GM21515 (cell line): ENCODE data around the gene CYB5A.

Experiments used
- ATAC-seq: cut with Tn5 transposase; IDR thresholded peaks from one replicate; pipeline ENCODE4 v1.9.1; 2021; ENCODE audit not compliant: unreplicated experiment

Gene CYB5A

DNA sequence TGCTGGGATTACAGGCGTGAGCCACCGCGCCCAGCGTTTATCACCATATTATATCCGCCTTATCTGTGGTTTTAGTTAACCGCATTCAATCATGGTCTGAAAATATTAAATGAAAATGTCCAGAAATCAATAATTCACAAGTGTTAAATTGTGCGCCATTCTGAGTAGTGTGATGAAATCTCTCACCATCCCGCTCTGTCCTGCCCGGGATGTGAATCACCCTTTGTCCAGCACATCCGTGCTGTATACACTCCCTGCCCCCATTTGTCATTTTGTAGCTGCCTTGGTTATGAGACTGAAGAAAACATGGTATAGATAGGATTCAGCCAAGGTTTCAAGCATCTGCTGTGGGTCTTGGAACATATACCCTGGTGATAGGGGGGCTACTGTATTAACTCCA, 72.7 kb downstream of the CYB5A start:
- ATAC-seq = no peak

DNA sequence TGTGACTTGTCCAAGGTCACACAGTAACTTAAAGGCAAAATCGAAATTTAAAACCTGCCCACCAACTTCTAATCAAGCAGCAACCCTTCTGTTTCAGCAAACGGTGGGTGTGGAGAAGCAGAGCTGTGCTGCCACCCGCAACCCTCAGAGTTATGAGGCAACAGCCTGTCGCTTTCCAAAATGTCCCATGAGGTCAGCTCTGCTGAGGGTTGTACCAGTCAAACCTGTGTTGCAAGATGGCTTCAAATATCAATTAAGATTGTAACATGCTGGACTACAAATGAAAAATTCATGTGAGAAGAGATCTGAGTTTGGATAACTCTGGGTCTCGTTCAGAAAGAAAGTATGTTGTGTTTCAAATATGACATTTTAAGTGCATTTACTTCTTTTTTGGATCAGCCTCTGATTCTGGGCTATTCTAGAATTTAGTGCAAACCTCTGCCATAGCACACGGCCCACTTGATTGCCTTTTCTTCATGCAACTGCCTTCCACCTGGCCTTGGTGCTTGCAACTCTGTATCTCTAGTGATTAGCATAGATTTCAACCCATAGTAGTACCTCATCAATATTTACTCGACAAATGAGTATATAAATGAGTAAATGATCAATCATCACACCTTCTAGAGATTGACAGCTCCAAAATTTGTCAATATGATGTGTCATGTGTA, 74.2 kb downstream of the CYB5A start:
- no peak for ATAC-seq

DNA sequence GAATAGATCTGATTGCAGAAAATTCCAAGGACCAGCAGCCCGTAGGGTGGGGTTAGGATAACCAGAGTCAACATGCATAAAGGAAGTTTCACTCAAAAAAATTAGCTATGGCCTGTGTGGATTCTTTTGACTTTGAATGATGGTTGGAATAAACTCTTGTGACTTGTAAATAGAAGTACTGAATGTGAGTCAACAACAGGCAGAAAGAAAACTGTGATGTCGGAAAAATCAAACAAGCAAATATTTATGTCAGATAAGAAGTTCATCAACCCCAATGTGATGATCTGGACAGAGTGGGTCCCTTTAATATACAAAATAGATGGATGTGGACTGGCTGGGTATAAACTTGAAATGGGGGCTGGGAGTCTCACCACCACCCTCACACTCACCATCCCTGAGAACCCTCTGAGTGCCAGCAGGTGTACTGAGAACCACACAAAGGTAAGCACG, 75.1 kb downstream of the CYB5A start:
- ATAC-seq = no peak

DNA sequence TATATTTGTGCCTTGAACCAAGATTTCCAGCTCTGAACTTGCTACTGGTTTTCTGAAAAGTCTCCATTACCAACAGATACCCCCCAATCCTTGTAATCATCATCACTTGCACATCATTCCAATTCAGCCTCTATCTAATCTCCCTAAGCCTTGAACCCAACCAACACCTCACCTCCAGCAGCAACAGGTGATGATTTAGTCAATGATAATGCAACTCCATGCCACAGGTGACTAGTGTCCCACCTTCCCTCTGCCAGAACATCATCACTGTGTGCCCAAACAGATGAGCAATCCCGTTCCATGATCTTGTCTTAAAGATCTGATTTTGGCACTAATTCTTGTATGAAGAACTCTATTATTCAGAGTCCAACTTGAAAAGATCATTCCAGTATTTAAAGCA, 75.9 kb downstream of the CYB5A start:
- ATAC-seq = no peak

DNA sequence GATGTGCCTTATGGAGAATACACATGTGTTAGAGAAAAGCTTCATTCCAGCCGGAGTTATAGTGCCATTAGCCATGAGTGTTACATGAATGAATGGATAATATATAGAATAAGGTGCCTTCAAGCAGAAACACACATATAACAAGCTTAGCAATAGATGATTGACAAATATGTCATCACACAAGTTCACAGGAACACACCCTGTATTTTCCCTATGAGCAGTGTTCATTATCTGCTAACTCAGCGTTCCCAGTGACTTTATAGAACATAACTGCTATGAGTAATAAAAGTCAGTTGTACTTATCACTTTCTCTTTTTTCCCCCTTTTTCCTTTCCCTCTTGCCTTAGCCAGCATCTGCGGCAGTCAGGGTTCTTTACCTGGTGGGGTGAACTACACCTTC, 78.3 kb downstream of the CYB5A start:
- ATAC-seq = no peak

DNA sequence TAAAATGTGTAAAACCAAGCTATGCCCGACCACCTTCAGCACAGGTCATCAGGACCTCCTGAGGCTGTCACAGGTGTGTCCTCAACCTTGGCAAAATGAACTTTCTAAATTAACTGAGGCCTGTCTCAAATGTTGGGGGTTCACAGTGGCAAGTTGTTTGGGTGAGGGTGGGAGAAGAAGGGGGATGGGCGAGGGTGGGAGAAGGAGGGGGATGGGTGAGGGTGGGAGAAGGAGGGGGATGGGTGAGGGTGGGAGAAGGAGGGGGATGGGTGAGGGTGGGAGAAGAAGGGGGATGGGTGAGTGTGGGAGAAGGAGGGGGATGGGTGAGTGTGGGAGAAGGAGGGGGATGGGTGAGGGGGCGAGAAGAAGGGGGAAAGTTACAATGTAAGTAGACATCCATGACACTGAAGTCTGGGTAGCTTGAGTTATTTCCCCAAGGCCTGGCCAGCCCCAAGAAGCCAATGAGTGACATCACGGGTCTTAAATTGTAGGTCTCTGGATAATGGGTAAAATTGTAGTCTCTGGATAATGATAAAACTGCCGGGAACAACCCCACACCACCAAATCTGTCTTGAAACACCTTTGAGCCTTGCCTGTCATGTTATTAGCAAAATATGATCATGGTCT, 87.1 kb downstream of the CYB5A start:
- no peak for ATAC-seq

DNA sequence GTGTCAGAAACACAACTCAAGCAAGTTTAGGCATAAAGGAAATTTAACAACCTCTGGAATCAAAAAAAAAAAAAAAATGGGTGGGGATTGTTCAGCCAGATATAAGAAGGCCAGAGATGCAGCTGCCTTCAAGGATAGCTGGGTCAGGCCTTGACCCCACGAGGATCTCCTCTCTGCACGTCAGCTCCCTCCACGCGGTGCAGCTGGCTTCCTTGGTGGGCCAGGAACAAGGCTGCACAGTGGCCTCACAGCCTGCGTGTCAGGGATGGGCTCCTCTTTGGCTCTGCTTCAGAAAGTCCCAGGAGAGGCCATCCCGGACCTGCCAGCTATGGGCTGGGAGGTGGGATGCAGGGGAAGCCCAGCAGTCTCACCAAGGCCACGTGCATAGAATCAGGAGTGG, 88.0 kb downstream of the CYB5A start:
- ATAC-seq = no peak
